CD4-positive, CD25-positive, alpha-beta regulatory T cell (primary cell): Measurements from ENCODE around the gene SORCS2. TPM values are rescaled to one million over a fixed set of nuclear protein-coding genes. Genes with fewer than 3 reads are reported as not detected.

Experiments
- ATAC-seq, 2 donors: fragments of 150-1000 bp; cut with Tn5 transposase; one replicate each; pipeline ENCODE4 v1.10.0; 2021; ENCODE audit warnings: low read depth in 2 of 2, moderate number of reproducible peaks in 2 of 2, moderate library complexity in 1 of 2
- DNase-seq, 3 donors: peaks; one replicate each; pipeline versions ENCODE4 v3.0.0 to v3.0.0-alpha.2; 2012 to 2022; ENCODE audit warnings: mixed read lengths in 1 of 3
- H3K27ac ChIP-seq: one replicate; pipeline ENCODE4 v1.7.0; 2013; ENCODE audit warnings: mild to moderate bottlenecking, low read length; ENCODE audit not compliant: insufficient read depth, poor library complexity, severe bottlenecking
- H3K27me3 ChIP-seq: one replicate; pipeline ENCODE4 v1.7.0; 2013; ENCODE audit warnings: low read length; ENCODE audit not compliant: control insufficient read depth, insufficient read depth
- H3K36me3 ChIP-seq: one replicate; pipeline ENCODE4 v1.7.0; 2013; ENCODE audit warnings: mild to moderate bottlenecking, low read length, moderate library complexity; ENCODE audit not compliant: control insufficient read depth, insufficient read depth
- H3K4me1 ChIP-seq: 2 replicates; pipeline ENCODE4 v1.7.0; 2013; ENCODE audit warnings: mild to moderate bottlenecking, low read length; ENCODE audit not compliant: insufficient read depth, control insufficient read depth, poor library complexity, severe bottlenecking
- H3K4me3 ChIP-seq: one replicate; pipeline ENCODE4 v1.7.0; 2013; ENCODE audit warnings: low read depth, mild to moderate bottlenecking, low read length, moderate library complexity
- H3K9me3 ChIP-seq, 2 experiments: 1 replicate in 1 of 2; 2 replicates in 1 of 2; pipeline ENCODE4 v1.7.0; 2013; ENCODE audit warnings: low read length in 2 of 2, mild to moderate bottlenecking in 1 of 2, moderate library complexity in 1 of 2; ENCODE audit not compliant: control insufficient read depth in 2 of 2
- H3K27ac Mint-ChIP-seq, 3 donors: one replicate each; pipeline ENCODE4 v1.8.0; 2020 to 2022; ENCODE audit warnings: mild to moderate bottlenecking in 3 of 3, mixed read lengths in 3 of 3, moderate library complexity in 2 of 3
- H3K27me3 Mint-ChIP-seq: one replicate; pipeline ENCODE4 v1.8.0; 2022; ENCODE audit warnings: mild to moderate bottlenecking, mixed read lengths
- H3K36me3 Mint-ChIP-seq: one replicate; pipeline ENCODE4 v1.8.0; 2020; ENCODE audit warnings: mixed read lengths
- H3K4me1 Mint-ChIP-seq, 4 donors: one replicate each; pipeline ENCODE4 v1.8.0; 2020 to 2022; ENCODE audit warnings: mixed read lengths in 4 of 4, mild to moderate bottlenecking in 1 of 4
- H3K4me3 Mint-ChIP-seq, 4 donors: one replicate each; pipeline ENCODE4 v1.8.0; 2020 to 2022; ENCODE audit warnings: mild to moderate bottlenecking in 4 of 4, mixed read lengths in 4 of 4, moderate library complexity in 3 of 4
- H3K9me3 Mint-ChIP-seq, 7 donors: one replicate each; pipeline ENCODE4 v1.8.0; 2020 to 2022; ENCODE audit warnings: mixed read lengths in 7 of 7, mild to moderate bottlenecking in 3 of 7, moderate library complexity in 2 of 7
- polyA plus RNA-seq, 4 donors: library from polyadenylated mRNA; unstranded; fragments of 300-500 nt; fragmentation: Illumina TruSeq; gene quantifications; one replicate each; pipeline ENCODE4 v1.2.3, GENCODE V29; 2021
- total RNA-seq: library from RNA; stranded (reverse); gene quantifications from one replicate; pipeline ENCODE4 v1.2.3, GENCODE V29; 2022

The SORCS2 gene
- total and polyA plus RNA-seq, 5 donors from 2014 or later, result not detected

DNA sequence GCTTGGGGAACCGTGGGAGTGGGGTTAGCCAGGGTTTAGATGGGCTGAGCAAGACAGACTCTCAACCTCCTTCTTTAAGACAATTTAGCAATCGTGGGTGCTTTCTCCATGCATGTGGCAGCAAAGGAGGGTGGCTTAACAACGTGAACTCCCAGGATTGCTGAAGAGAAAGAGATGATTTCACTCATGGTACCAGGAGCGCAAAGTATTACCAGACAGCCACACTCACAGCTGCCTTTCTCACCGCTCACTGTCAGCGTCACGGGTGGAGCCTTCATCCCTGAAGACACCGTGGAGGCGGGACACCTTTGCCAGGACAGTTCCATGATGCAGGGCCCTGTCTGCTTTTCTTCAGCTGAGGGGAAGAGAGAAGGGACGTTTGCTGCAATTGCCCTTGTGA, 454.8 kb downstream of the SORCS2 start:
- Mint-ChIP-seq H3K9me3 (peaks cover 0 to 3% (median 0%) of the 10 kb centered on the region in 7 donors), H3K4me3 (no peak overlapping the region), H3K27me3 (peaks cover 10% of the 10 kb centered on the region)

DNA sequence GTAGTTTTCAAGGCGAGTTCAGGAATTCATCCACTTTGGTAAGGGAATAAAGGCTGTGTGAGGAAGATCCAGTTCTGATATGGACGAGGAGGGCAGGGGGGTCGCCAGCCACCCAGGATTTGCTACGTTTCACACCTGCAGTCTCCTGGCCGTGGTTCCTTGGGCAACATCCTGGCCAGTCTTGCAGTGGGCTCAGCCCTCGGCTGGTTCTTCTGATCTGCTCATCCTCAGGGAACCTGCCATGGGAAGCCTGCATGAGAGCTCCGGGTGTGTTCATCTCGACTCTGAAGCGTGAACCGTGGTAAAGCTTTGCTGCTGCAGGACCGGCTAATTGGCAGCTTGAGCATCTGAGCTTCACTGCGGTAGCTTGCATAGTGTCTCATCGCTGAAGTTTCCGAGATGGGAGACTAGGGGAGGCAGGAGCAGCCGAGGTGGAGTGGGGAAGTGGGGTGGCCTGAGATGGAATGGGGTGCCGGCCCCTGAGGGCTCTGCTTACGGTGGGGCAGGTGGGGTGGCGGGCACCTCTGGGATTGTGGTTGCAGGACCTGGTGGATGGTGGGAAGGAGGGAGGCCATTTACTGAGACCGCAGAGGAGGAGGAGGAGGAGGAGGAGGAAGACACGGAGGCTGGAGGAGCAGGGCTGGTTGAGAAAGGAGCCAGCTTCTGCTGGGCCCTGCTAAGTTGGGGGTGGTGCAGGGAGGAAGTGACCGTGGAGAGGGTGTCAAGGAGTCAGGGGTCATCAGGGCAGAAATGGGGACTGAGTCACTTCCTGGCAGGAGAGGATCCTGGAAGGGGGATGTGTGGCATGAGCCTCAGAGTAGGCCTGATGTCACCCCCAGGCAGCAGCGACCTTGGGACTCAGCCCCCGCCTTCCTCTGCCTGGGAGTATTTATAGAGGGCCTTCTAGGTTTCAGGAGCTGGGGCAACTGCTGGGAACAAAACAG, 455.5 kb downstream of the SORCS2 start:
- Histone ChIP-seq H3K4me1 (peaks cover 12% of the 10 kb centered on the region), H3K4me3 (no peak overlapping the region), H3K27me3 (no peaks in the 10 kb centered on the region), H3K27ac (no peak overlapping the region), H3K9me3 (no peaks in the 10 kb centered on the region), H3K36me3 (no peaks in the 10 kb centered on the region)
- ATAC-seq (peak in 1 of 2 donors; percentile 12), DNase-seq (no peak)
- Mint-ChIP-seq H3K4me1 (peaks cover 6 to 28% (median 10%) of the 10 kb centered on the region in 4 donors), H3K27me3 (peaks cover 10% of the 10 kb centered on the region), H3K4me3 (no peak overlapping the region), H3K9me3 (peaks cover 0 to 3% (median 0%) of the 10 kb centered on the region in 7 donors), H3K27ac (peak overlapping the region in 2 of 3 donors; percentile 7 to 55), H3K36me3 (no peaks in the 10 kb centered on the region)

More for the DNA sequence above, 454.8 kb downstream of the SORCS2 start:
- H3K27ac Mint-ChIP-seq, result peak overlapping the region in 2 of 3 donors; percentile 7 to 74
- ATAC-seq, result no peak
- Histone ChIP-seq H3K27me3 (no peaks in the 10 kb centered on the region), H3K9me3 (no peaks in the 10 kb centered on the region), H3K36me3 (no peaks in the 10 kb centered on the region), H3K27ac (no peak overlapping the region), H3K4me1 (peaks cover 12% of the 10 kb centered on the region), H3K4me3 (no peak overlapping the region)
- H3K4me1 Mint-ChIP-seq, result peaks cover 6 to 28% (median 10%) of the 10 kb centered on the region in 4 donors
- DNase-seq, result no peak
- H3K36me3 Mint-ChIP-seq, result no peaks in the 10 kb centered on the region

DNA sequence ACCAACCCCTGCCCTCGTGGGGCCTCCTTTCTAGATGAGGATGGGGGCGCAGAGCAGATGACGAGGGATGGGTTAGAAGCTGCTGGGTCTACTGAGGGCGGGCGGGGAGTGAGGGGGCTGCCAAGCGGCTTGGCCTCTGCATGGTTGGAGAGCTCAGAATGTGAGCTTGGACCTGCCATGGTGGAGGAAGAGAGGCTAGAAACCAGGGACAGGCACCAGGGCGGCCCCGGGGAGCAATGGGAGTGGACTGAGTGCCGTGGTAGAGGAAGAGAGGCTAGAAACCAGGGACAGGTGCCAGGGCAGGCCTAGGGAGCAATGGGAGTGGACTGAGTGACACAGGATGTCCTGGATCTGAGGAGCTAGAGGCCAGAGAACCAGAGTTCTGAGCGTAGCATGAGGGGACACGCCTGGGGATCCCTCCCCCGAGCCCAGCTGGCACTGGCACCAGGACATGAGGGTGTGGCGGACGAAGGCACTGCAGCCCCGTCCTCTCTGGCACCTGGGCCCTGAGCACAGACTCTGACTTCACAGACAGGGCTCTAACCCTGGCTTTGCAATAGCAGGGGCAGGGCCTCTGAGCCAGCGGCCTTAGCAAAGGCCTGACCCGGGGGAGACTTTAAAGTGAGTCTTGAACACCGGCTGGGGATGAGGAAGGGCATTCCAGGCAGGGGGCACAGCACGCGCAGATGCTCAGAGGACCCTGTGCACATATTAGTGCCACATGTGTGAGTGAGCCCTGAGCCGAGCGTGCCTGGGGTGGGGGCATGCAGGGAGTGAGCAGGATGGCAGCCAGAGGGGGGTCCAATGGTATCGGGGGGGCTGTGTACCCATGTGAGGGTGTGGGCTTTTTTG, 456.4 kb downstream of the SORCS2 start:
- peaks cover 6 to 28% (median 10%) of the 10 kb centered on the region in 4 donors for H3K4me1 Mint-ChIP-seq
- peaks cover 0 to 3% (median 0%) of the 10 kb centered on the region in 7 donors for H3K9me3 Mint-ChIP-seq
- H3K27ac Mint-ChIP-seq, result peak overlapping the region; percentile 62 to 91 (median 62)
- H3K36me3 Mint-ChIP-seq, result no peaks in the 10 kb centered on the region
- Histone ChIP-seq H3K27ac (no peak overlapping the region), H3K9me3 (no peaks in the 10 kb centered on the region), H3K4me1 (peaks cover 14% of the 10 kb centered on the region), H3K4me3 (no peak overlapping the region), H3K36me3 (no peaks in the 10 kb centered on the region), H3K27me3 (no peaks in the 10 kb centered on the region)
- peak overlapping the region in 1 of 4 donors; percentile 13 for H3K4me3 Mint-ChIP-seq
- peaks cover 10% of the 10 kb centered on the region for H3K27me3 Mint-ChIP-seq
- DNase-seq (no peak), ATAC-seq (no peak)

DNA sequence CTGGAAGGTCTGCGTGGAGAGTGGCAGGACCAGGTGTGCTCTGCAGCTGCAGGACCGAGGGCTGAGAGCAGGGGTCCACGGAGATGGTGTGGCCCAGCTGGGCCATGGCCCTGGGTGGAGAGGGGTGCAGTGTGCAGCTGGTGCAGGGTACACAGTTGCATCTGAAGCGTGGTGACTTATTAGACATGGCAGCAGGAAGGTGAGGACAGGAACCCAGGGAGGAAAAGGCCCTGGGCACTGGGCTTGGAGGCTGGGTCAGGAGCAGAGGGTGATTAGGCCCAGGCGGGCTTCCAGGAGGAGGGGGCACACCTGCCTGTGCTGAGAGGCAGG, 457.0 kb downstream of the SORCS2 start:
- Histone ChIP-seq H3K9me3 (no peaks in the 10 kb centered on the region), H3K4me1 (peaks cover 14% of the 10 kb centered on the region), H3K27ac (no peak overlapping the region), H3K36me3 (no peaks in the 10 kb centered on the region), H3K4me3 (no peak overlapping the region), H3K27me3 (no peaks in the 10 kb centered on the region)
- Mint-ChIP-seq H3K36me3 (no peaks in the 10 kb centered on the region), H3K4me3 (peak overlapping the region in 3 of 4 donors; percentile 33 to 71 (median 58)), H3K9me3 (peaks cover 0 to 3% (median 0%) of the 10 kb centered on the region in 7 donors), H3K27me3 (peaks cover 13% of the 10 kb centered on the region), H3K27ac (peak overlapping the region; percentile 62 to 91 (median 62)), H3K4me1 (peaks cover 6 to 28% (median 10%) of the 10 kb centered on the region in 4 donors)
- no peak for DNase-seq
- no peak for ATAC-seq

DNA sequence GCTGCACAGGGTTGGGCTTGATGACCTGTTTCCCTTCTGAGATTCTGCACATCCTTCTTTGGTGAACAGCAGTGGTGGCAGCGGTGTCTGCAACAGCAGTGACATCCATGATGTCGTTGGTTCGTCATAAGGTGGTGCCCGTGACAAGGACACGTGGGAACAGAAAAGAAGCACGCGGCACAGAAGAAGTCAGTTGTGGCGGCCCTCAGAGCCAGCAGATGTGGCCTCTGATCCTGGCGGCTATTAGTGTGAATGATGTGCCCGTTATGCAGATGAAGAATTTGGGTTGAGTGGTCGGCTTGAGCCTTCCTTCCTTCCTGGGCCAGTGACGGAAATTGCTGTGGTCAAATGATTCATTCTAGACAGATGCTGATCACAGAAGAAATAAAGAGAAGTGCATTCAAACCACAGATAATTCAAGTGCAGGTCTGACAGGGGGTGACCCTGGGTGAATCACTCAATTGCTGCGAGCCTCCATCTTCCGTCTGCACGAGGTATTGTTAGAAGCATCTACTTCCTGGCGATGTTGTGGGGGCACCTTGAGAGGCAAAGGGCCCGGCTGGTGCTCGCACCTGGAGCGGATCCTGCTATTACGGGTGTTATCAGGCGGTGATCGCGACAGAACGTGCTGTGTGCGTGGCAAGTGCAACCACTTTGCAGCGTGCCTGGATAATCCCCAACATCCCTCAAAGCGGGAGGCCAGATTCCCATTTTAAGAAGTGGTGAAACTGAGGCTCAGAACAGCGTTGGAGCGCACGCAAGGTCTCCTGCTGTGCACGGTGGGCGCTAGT, 457.6 kb downstream of the SORCS2 start:
- Histone ChIP-seq H3K27me3 (no peaks in the 10 kb centered on the region), H3K4me3 (peak overlapping the region; percentile 48), H3K27ac (peak overlapping the region; percentile 54), H3K4me1 (peaks cover 14% of the 10 kb centered on the region), H3K36me3 (no peaks in the 10 kb centered on the region), H3K9me3 (no peaks in the 10 kb centered on the region)
- H3K9me3 Mint-ChIP-seq, result peaks cover 0 to 3% (median 0%) of the 10 kb centered on the region in 7 donors
- H3K27me3 Mint-ChIP-seq, result peaks cover 11% of the 10 kb centered on the region
- peak overlapping the region in 2 of 3 donors; percentile 62 for H3K27ac Mint-ChIP-seq
- H3K36me3 Mint-ChIP-seq, result no peaks in the 10 kb centered on the region
- peak; percentile 62 to 67 for ATAC-seq
- H3K4me3 Mint-ChIP-seq, result peak overlapping the region; percentile 2 to 71 (median 46)
- peaks cover 6 to 28% (median 10%) of the 10 kb centered on the region in 4 donors for H3K4me1 Mint-ChIP-seq
- peak; percentile 7 to 52 (median 47) for DNase-seq

DNA sequence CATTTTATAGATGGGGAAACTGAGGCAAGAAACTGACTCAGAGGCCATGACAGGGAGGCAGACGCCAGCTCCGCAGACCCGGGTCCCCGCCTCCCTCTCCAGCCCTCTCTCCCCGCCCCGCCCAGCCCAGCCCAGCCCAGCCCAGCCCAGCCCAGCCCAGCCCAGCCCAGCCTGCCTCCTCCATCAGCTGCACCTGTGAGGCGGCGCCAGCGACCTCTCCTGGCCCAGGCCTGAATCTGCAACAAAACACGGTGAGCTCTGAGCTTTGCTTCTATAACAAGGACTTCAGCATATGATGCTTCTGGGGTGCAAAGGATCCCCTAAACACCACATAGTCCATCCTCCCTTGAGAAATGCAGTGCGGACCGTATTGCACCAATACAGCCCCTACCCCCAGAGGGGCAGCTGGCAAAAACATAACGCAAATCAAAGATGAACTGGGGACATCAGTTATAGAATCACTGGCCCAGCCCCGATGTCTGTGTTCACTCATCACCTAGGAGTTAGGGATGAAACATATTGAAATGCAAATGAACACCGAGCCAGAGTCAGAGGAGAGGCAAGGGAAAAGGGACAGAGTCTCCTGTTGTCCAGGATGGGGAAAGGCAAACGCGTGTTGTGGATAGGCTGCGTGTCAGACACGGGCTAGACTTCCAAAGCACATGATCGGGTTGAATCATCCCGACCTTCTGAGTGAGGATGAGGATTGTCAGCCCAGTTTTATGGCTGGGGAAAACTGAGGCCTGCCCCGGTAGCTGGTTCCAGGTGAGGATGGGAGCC, 458.5 kb downstream of the SORCS2 start:
- Mint-ChIP-seq H3K36me3 (no peaks in the 10 kb centered on the region), H3K9me3 (peaks cover 0 to 3% (median 0%) of the 10 kb centered on the region in 7 donors), H3K27ac (peak overlapping the region in 1 of 3 donors; percentile 64), H3K4me3 (no peak overlapping the region), H3K27me3 (peaks cover 15% of the 10 kb centered on the region), H3K4me1 (peaks cover 6 to 28% (median 10%) of the 10 kb centered on the region in 4 donors)
- no peak overlapping the region for H3K27ac ChIP-seq
- peaks cover 14% of the 10 kb centered on the region for H3K4me1 ChIP-seq
- ATAC-seq (no peak), DNase-seq (peak in 1 of 3 donors; percentile 5)
- no peaks in the 10 kb centered on the region for H3K27me3 ChIP-seq
- H3K4me3 ChIP-seq, result no peak overlapping the region
- H3K9me3 ChIP-seq, result no peaks in the 10 kb centered on the region
- no peaks in the 10 kb centered on the region for H3K36me3 ChIP-seq
